HepG2 (cell line): Measurements from ENCODE around the gene TANC1.

Experiments used
- FOXJ3 ChIP-seq: sonication (generic); formaldehyde crosslinking; IDR thresholded peaks from 2 replicates; pipeline ENCODE4 v1.4.0; 2020; ENCODE audit warnings: missing genetic modification reagents, mild to moderate bottlenecking, borderline replicate concordance
- HIVEP1 ChIP-seq: sonication (generic); formaldehyde crosslinking; IDR thresholded peaks from 2 replicates; pipeline ENCODE4 v1.4.0; 2020; ENCODE audit warnings: mild to moderate bottlenecking, missing genetic modification reagents
- HNF4A ChIP-seq: sonication (generic); formaldehyde crosslinking; IDR thresholded peaks from 2 replicates; pipeline ENCODE4 v1.4.0; 2020; ENCODE audit warnings: missing genetic modification reagents
- ZNF121 ChIP-seq: sonication (generic); formaldehyde crosslinking; IDR thresholded peaks from 2 replicates; pipeline ENCODE4 v1.5.0; 2020; ENCODE audit warnings: mild to moderate bottlenecking, missing genetic modification reagents
- TF ChIP-seq, protein P1 (sequence below): IDR thresholded peaks from 2 replicates; pipeline ENCODE4 v1.6.1; 2012; ENCODE audit warnings: low read depth, low read length, improper control_type of control experiment
- TF ChIP-seq, protein P2 (sequence below): sonication (generic); formaldehyde crosslinking; IDR thresholded peaks from 2 replicates; pipeline ENCODE4 v1.5.0; 2020; ENCODE audit warnings: mild to moderate bottlenecking, missing genetic modification reagents, moderate library complexity

DNA sequence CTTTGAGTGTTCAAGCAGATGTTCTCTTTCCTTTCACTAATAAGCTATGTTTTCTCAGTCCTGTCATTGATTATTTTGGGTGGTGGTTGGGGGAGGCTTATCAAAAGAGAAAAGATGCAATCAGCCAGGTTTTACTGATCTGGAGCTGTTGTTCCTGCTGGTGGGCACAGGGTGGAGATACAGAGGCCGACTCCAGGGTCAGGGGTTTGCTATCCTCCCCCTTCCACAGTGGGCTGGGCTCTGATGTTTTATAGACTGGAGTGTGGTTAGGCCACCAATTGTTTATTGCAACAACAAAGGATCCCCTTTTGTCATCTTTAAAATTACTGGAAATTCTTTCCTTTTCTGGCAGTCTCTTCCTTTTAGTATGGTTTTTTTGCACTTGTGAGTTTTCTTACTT is 120.5 kb downstream of the TANC1 start:
- TF ChIP-seq HIVEP1 (CRISPR knock-in tag) = no peak
- TF ChIP-seq ZNF121 (CRISPR knock-in tag) = no peak
- no peak for TF ChIP-seq FOXJ3
- TF ChIP-seq, protein P1, sequence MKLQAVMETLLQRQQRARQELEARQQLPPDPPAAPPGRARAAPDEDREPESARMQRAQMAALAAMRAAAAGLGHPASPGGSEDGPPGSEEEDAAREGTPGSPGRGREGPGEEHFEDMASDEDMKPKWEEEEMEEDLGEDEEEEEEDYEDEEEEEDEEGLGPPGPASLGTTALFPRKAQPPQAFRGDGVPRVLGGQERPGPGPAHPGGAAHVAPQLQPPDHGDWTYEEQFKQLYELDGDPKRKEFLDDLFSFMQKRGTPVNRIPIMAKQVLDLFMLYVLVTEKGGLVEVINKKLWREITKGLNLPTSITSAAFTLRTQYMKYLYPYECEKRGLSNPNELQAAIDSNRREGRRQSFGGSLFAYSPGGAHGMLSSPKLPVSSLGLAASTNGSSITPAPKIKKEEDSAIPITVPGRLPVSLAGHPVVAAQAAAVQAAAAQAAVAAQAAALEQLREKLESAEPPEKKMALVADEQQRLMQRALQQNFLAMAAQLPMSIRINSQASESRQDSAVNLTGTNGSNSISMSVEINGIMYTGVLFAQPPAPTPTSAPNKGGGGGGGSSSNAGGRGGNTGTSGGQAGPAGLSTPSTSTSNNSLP = no peak
- no peak for TF ChIP-seq HNF4A (CRISPR knock-in tag)
- TF ChIP-seq, protein P2, sequence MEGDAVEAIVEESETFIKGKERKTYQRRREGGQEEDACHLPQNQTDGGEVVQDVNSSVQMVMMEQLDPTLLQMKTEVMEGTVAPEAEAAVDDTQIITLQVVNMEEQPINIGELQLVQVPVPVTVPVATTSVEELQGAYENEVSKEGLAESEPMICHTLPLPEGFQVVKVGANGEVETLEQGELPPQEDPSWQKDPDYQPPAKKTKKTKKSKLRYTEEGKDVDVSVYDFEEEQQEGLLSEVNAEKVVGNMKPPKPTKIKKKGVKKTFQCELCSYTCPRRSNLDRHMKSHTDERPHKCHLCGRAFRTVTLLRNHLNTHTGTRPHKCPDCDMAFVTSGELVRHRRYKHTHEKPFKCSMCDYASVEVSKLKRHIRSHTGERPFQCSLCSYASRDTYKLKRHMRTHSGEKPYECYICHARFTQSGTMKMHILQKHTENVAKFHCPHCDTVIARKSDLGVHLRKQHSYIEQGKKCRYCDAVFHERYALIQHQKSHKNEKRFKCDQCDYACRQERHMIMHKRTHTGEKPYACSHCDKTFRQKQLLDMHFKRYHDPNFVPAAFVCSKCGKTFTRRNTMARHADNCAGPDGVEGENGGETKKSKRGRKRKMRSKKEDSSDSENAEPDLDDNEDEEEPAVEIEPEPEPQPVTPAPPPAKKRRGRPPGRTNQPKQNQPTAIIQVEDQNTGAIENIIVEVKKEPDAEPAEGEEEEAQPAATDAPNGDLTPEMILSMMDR = no peak
